ENCODE data around the gene PTGES3L. TPM values are rescaled to one million over a fixed set of nuclear protein-coding genes. Genes with fewer than 3 reads are reported as not detected.
"Not testable (repeated sequence)": the region's sequence is repeated elsewhere in the genome, so short reads cannot be mapped to it uniquely, and the experiment has no call there.

The PTGES3L gene
- total RNA-seq, 1 experiment from 2014 or later: 0.12 TPM

- not testable (repeated sequence) for DNase-seq (ENCODE audit: extremely low read depth, low read depth)
These were observed 56.4 kb downstream of the PTGES3L start for GRCh38 chr17:42923472-42923871.

GRCh38 chr17:42922294-42922693 lies 57.6 kb downstream of the PTGES3L start:
- no peak for DNase-seq (ENCODE audit: extremely low read depth, low read depth)

DNA sequence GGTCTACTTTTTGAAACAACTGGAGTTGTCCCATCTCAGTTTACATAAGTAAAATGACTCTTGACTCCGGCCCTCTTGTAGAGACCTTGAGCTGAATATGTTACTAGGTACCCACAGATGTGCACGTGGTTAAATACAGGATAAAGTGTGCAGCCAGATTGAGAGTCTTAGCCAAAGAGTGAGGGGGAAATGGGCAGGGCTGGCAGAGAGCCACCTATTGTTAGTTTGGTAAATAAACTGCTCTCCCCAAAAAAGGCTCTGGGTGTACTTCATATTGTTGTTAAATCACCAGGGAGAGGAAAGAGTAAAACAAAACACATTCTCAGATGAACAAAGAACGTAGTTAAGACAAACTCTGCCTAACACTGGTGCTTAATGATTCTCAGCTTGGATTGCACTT lies 59.0 kb downstream of the PTGES3L start:
- no peak for DNase-seq (ENCODE audit: extremely low read depth, low read depth)

DNA sequence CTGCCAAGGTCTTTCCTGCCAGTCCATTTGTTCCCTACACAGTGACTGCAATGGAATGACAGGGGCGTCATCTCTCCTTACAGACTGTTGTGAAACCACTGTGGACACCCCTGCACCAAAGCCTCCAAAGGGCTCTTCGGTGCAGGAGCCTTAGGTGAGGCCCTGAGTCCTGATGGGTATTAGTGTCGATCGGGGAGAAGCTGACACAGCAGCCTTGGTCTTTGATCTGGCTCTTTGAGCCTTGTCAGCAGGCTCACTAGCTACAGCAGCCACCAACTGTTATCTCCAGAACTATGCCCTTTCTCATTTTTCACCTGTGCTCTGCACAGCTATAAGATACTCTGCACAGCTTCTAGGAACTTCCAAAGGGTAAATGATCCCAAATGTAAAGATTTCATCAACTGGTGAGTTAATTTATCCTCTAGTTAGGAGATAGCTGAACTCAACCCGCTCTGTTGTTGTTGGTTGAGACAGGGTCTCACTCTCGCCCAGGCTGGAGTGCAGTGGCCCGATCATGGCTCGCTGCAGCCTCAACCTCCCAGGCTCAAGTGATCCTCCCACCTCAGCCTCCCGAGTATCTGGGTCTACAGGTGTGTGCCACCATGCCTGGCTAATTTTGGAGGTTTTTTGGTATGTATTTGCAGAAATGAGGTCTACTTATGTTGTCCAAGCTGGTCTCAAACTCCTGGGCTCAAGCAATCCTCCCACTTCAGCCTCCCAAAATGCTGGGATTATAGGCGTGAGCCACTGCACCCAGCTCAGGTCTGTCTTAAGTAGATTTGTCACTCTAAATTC lies 59.6 kb downstream of the PTGES3L start:
- DNase-seq (ENCODE audit: extremely low read depth, low read depth): no peak

- not testable (repeated sequence) for DNase-seq (ENCODE audit: extremely low read depth, low read depth)
These were observed 60.3 kb downstream of the PTGES3L start for GRCh38 chr17:42919522-42920077.

- DNase-seq (ENCODE audit: extremely low read depth, low read depth): no peak
These were observed 60.9 kb downstream of the PTGES3L start for GRCh38 chr17:42918902-42919521.

Small RNA genes lying within 50 kb of the gene (small RNA-seq; reads per million reads assigned to genes)
- gene AARSD1 (0.06 to 0.10 reads per million in 2 experiments), gene RF00561 (0 reads per million in 2 experiments)

Other genes with a start within 250 kb of the PTGES3L start
- gene EZH1, start 235.0 kb downstream of the PTGES3L start, total RNA-seq (2014; rRNA removed; shearing (Covaris generic)): 21.0 and 33.8 TPM in 2 replicates
- 0.63 and 0.74 TPM in 2 replicates for gene RAMP2, start 218.9 kb downstream of the PTGES3L start, total RNA-seq (2014; rRNA removed; shearing (Covaris generic))
- gene VPS25, start 206.6 kb downstream of the PTGES3L start, total RNA-seq (2014; rRNA removed; shearing (Covaris generic)): 98.9 and 99.5 TPM in 2 replicates
- 0.61 and 0.64 TPM in 2 replicates for gene WNK4, start 199.5 kb downstream of the PTGES3L start, total RNA-seq (2014; rRNA removed; shearing (Covaris generic))
- 53.0 and 64.3 TPM in 2 replicates for gene COA3, start 181.4 kb downstream of the PTGES3L start, total RNA-seq (2014; rRNA removed; shearing (Covaris generic))
- gene CNTD1, start 181.2 kb downstream of the PTGES3L start, total RNA-seq (2014; rRNA removed; shearing (Covaris generic)): 0.17 and 0.98 TPM in 2 replicates
- gene BECN1, start 155.8 kb downstream of the PTGES3L start, total RNA-seq (2014; rRNA removed; shearing (Covaris generic)): 80.6 and 88.8 TPM in 2 replicates
- 132 and 152 TPM in 2 replicates for gene PSME3, start 146.7 kb downstream of the PTGES3L start, total RNA-seq (2014; rRNA removed; shearing (Covaris generic))
- gene AOC2, start 135.5 kb downstream of the PTGES3L start, total RNA-seq (2014; rRNA removed; shearing (Covaris generic)): 4.5 and 4.7 TPM in 2 replicates
- gene AOC3, start 128.9 kb downstream of the PTGES3L start, total RNA-seq (2014; rRNA removed; shearing (Covaris generic)): 1.2 and 1.4 TPM in 2 replicates
- gene G6PC1, start 79.3 kb downstream of the PTGES3L start, total RNA-seq (2014; rRNA removed; shearing (Covaris generic)): not detected in 2 replicates
- gene AARSD1, start 15.6 kb downstream of the PTGES3L start, total RNA-seq (2014; rRNA removed; shearing (Covaris generic)): 33.0 and 38.7 TPM in 2 replicates
- 7.9 and 10.9 TPM in 2 replicates for gene RUNDC1, start 485 bp upstream of the PTGES3L start, total RNA-seq (2014; rRNA removed; shearing (Covaris generic))
- 2,857 and 2,900 TPM in 2 replicates for gene RPL27, start 18.3 kb upstream of the PTGES3L start, total RNA-seq (2014; rRNA removed; shearing (Covaris generic))
- gene IFI35, start 26.7 kb upstream of the PTGES3L start, total RNA-seq (2014; rRNA removed; shearing (Covaris generic)): 22.3 and 26.0 TPM in 2 replicates
- 164 and 168 TPM in 2 replicates for gene VAT1, start 42.3 kb upstream of the PTGES3L start, total RNA-seq (2014; rRNA removed; shearing (Covaris generic))
- gene RND2, start 45.2 kb upstream of the PTGES3L start, total RNA-seq (2014; rRNA removed; shearing (Covaris generic)): not detected in 2 replicates
- 37.6 and 42.2 TPM in 2 replicates for gene BRCA1, start 145.3 kb upstream of the PTGES3L start, total RNA-seq (2014; rRNA removed; shearing (Covaris generic))
- 66.9 and 78.6 TPM in 2 replicates for gene NBR1, start 191.1 kb upstream of the PTGES3L start, total RNA-seq (2014; rRNA removed; shearing (Covaris generic))
- 2.0 and 2.5 TPM in 2 replicates for gene TMEM106A, start 231.8 kb upstream of the PTGES3L start, total RNA-seq (2014; rRNA removed; shearing (Covaris generic))
- gene CCDC200, start 248.5 kb upstream of the PTGES3L start, total RNA-seq (2014; rRNA removed; shearing (Covaris generic)): not detected in 2 replicates

All from NCI-H460 (cell line).